Trophoblast cell (in vitro differentiated cells and primary cell): ENCODE results near the gene CFAP46.
"Not testable (repeated sequence)": the region's sequence is repeated elsewhere in the genome, so short reads cannot be mapped to it uniquely, and the experiment has no call there.

Experiments
- DNase-seq, 2 donors: peaks; one replicate each; pipeline ENCODE4 v3.0.0-alpha.2; 2016
- H2AFZ ChIP-seq: 2 replicates; pipeline ENCODE4 v1.6.1; 2013; ENCODE audit warnings: low read length, moderate library complexity, mild to moderate bottlenecking; ENCODE audit not compliant: insufficient read depth, poor library complexity
- H2AK5ac ChIP-seq: 2 replicates; pipeline ENCODE4 v1.6.1; 2013; ENCODE audit warnings: mild to moderate bottlenecking, low read length
- H2BK120ac ChIP-seq: 2 replicates; pipeline ENCODE4 v1.6.1; 2013; ENCODE audit warnings: low read length, mild to moderate bottlenecking, moderate library complexity; ENCODE audit not compliant: insufficient read depth, poor library complexity
- H2BK12ac ChIP-seq: 2 replicates; pipeline ENCODE4 v1.6.1; 2013; ENCODE audit warnings: mild to moderate bottlenecking, low read length, moderate library complexity
- H2BK5ac ChIP-seq: 2 replicates; pipeline ENCODE4 v1.6.1; 2013; ENCODE audit warnings: low read length, low read depth, moderate library complexity, mild to moderate bottlenecking; ENCODE audit not compliant: poor library complexity
- H3K14ac ChIP-seq: 2 replicates; pipeline ENCODE4 v1.6.1; 2013; ENCODE audit warnings: mild to moderate bottlenecking, low read length
- H3K18ac ChIP-seq: 2 replicates; pipeline ENCODE4 v1.6.1; 2013; ENCODE audit warnings: mild to moderate bottlenecking, low read length
- H3K23ac ChIP-seq: 2 replicates; pipeline ENCODE4 v1.6.1; 2013; ENCODE audit warnings: low read length
- H3K27ac ChIP-seq: 2 replicates; pipeline ENCODE4 v1.5.1; 2013; ENCODE audit warnings: low read depth, mild to moderate bottlenecking, inconsistent platforms, low read length, moderate library complexity
- H3K27me3 ChIP-seq: 2 replicates; pipeline ENCODE4 v1.6.1; 2013; ENCODE audit warnings: inconsistent platforms, mild to moderate bottlenecking, low read length, moderate library complexity; ENCODE audit not compliant: insufficient read depth
- H3K36me3 ChIP-seq, 2 experiments: 1 replicate in 1 of 2; 2 replicates in 1 of 2; pipeline ENCODE4 v1.6.1; 2013; ENCODE audit warnings: low read length in 2 of 2, mild to moderate bottlenecking in 2 of 2, moderate library complexity in 1 of 2; ENCODE audit not compliant: insufficient read depth in 2 of 2, control insufficient read depth in 1 of 2
- H3K4ac ChIP-seq: 2 replicates; pipeline ENCODE4 v1.6.1; 2013; ENCODE audit warnings: low read depth, mild to moderate bottlenecking, low read length, moderate library complexity
- H3K4me1 ChIP-seq, 2 experiments: 1 replicate in 1 of 2; 2 replicates in 1 of 2; pipeline ENCODE4 v1.6.1; 2013; ENCODE audit warnings: low read length in 2 of 2, mild to moderate bottlenecking in 2 of 2, moderate library complexity in 1 of 2; ENCODE audit not compliant: insufficient read depth in 2 of 2, control insufficient read depth in 1 of 2
- H3K4me2 ChIP-seq: 2 replicates; pipeline ENCODE4 v1.6.1; 2013; ENCODE audit warnings: inconsistent platforms, mild to moderate bottlenecking, low read length, moderate library complexity
- H3K4me3 ChIP-seq: 2 replicates; pipeline ENCODE4 v1.5.1; 2013; ENCODE audit warnings: mild to moderate bottlenecking, low read depth, low read length, inconsistent platforms
- H3K79me1 ChIP-seq: one replicate; pipeline ENCODE4 v1.6.1; 2013; ENCODE audit warnings: low read length
- H3K79me2 ChIP-seq: 2 replicates; pipeline ENCODE4 v1.6.1; 2013; ENCODE audit warnings: low read length, mild to moderate bottlenecking; ENCODE audit not compliant: control insufficient read depth, insufficient read depth, poor library complexity
- H3K9ac ChIP-seq: 2 replicates; pipeline ENCODE4 v1.6.1; 2013; ENCODE audit warnings: mild to moderate bottlenecking, low read length
- H3K9me3 ChIP-seq: 2 replicates; pipeline ENCODE4 v1.6.1; 2013; ENCODE audit warnings: low read depth, mild to moderate bottlenecking, control low read depth, inconsistent platforms, low read length; ENCODE audit not compliant: insufficient read depth
- H4K12ac ChIP-seq: 2 replicates; pipeline ENCODE4 v1.6.1; 2013; ENCODE audit warnings: low read depth, mild to moderate bottlenecking, low read length, moderate library complexity
- H4K8ac ChIP-seq: 2 replicates; pipeline ENCODE4 v1.6.1; 2013; ENCODE audit warnings: low read depth, mild to moderate bottlenecking, low read length, moderate library complexity
- H4K91ac ChIP-seq: one replicate; pipeline ENCODE4 v1.6.1; 2013; ENCODE audit warnings: low read depth, mild to moderate bottlenecking, low read length, moderate library complexity
- WGBS: extraction: QIAGEN DNeasy Blood & Tissue Kit; methylation state at CpG from one replicate; pipeline ENCODE4 v1.1.7; 2013; ENCODE audit warnings: missing lambda C conversion rate; ENCODE audit not compliant: insufficient read length, insufficient coverage; ENCODE audit errors: extremely low coverage; 5-methylcytosine and 5-hydroxymethylcytosine counted together

The CFAP46 gene

DNA sequence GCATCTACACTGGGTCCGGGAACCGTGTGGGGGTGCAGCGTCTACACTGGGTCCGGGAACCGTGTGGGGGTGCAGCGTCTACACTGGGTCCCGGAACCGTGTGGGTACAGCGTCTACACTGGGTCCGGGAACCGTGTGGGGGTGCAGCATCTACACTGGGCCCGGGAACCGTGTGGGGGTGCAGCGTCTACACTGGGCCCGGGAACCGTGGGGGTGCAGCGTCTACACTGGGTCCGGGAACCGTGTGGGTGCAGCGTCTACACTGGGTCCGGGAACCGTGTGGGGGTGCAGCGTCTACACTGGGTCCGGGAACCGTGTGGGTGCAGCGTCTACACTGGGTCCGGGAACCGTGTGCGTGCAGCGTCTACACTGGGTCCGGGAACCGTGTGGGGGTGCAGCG lies 150.3 kb downstream of the CFAP46 start:
- not testable (repeated sequence) for H4K12ac ChIP-seq, H2AFZ ChIP-seq, H3K9ac ChIP-seq, H3K79me2 ChIP-seq, H2BK120ac ChIP-seq, H3K4me2 ChIP-seq, H3K36me3 ChIP-seq, H3K4me1 ChIP-seq, H3K9me3 ChIP-seq, H3K27ac ChIP-seq, H3K4ac ChIP-seq, H2AK5ac ChIP-seq, H3K4me3 ChIP-seq, H4K8ac ChIP-seq, H2BK5ac ChIP-seq, H3K18ac ChIP-seq, DNase-seq, H3K23ac ChIP-seq, H4K91ac ChIP-seq, H3K14ac ChIP-seq, H3K79me1 ChIP-seq, H2BK12ac ChIP-seq
- peaks cover 32% of the 10 kb centered on the region for H3K27me3 ChIP-seq
- no CpG with 5 or more reads among the region's 33 CpGs for WGBS

GRCh38 chr10:132790934-132791829 lies 151.2 kb downstream of the CFAP46 start:
- no peak overlapping the region for H3K4ac ChIP-seq
- no peak overlapping the region for H4K12ac ChIP-seq
- H2BK120ac ChIP-seq = no peak overlapping the region
- H3K23ac ChIP-seq = no peak overlapping the region
- H4K91ac ChIP-seq = no peak overlapping the region
- H3K9me3 ChIP-seq = peaks cover 9% of the 10 kb centered on the region
- no CpG with 5 or more reads among the region's 31 CpGs for WGBS
- H2BK12ac ChIP-seq = no peak overlapping the region
- no peak overlapping the region for H2BK5ac ChIP-seq
- peak overlapping the region; percentile 8 for H3K9ac ChIP-seq
- no peak overlapping the region for H3K18ac ChIP-seq
- no peak overlapping the region for H4K8ac ChIP-seq
- peaks cover 6 to 12% of the 10 kb centered on the region in 2 experiments for H3K4me1 ChIP-seq
- H3K4me3 ChIP-seq = no peak overlapping the region
- H2AFZ ChIP-seq = no peak overlapping the region
- no peak overlapping the region for H2AK5ac ChIP-seq
- H3K79me1 ChIP-seq = no peaks in the 10 kb centered on the region
- peaks cover 41% of the 10 kb centered on the region for H3K27me3 ChIP-seq
- no peak overlapping the region for H3K27ac ChIP-seq
- no peak overlapping the region for H3K4me2 ChIP-seq
- no peaks in the 10 kb centered on the region for H3K36me3 ChIP-seq
- no peak for DNase-seq
- H3K79me2 ChIP-seq = no peaks in the 10 kb centered on the region
- H3K14ac ChIP-seq = no peak overlapping the region

DNA sequence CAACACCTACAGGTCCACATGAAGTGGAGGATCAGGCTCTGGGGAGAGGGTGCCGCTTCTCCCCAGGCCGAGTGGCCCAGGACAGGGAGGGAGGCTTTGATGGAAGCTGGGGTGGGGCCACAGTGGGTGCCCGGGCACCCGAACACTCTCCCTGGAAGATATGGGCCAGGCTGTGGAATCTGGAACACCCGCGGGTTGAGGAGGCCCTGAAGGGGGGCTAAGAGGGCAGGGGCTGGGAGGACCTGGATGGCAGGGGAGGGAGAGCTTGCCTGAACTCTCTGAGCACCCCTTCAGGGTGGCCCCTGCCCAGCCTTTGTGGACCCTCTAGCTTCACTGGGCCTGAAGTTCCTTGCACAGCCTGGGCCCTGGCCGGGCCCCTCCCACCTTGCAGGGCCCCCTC lies 151.9 kb downstream of the CFAP46 start:
- Histone ChIP-seq H3K79me2 (no peaks in the 10 kb centered on the region), H3K36me3 (no peaks in the 10 kb centered on the region), H3K23ac (no peak overlapping the region), H3K27ac (no peak overlapping the region), H2AFZ (no peak overlapping the region), H4K12ac (no peak overlapping the region), H3K14ac (no peak overlapping the region), H4K8ac (no peak overlapping the region), H3K79me1 (no peaks in the 10 kb centered on the region), H3K9ac (peak overlapping the region; percentile 8), H2AK5ac (no peak overlapping the region), H4K91ac (no peak overlapping the region), H3K18ac (no peak overlapping the region), H3K27me3 (peaks cover 45% of the 10 kb centered on the region), H3K4me1 (peaks cover 6 to 12% of the 10 kb centered on the region in 2 experiments), H2BK5ac (no peak overlapping the region), H3K4me2 (no peak overlapping the region), H3K9me3 (peaks cover 9% of the 10 kb centered on the region), H3K4me3 (no peak overlapping the region), H2BK120ac (no peak overlapping the region), H3K4ac (no peak overlapping the region), H2BK12ac (no peak overlapping the region)
- no peak for DNase-seq
- no CpG with 5 or more reads among the region's 7 CpGs for whole genome bisulfite sequencing

DNA sequence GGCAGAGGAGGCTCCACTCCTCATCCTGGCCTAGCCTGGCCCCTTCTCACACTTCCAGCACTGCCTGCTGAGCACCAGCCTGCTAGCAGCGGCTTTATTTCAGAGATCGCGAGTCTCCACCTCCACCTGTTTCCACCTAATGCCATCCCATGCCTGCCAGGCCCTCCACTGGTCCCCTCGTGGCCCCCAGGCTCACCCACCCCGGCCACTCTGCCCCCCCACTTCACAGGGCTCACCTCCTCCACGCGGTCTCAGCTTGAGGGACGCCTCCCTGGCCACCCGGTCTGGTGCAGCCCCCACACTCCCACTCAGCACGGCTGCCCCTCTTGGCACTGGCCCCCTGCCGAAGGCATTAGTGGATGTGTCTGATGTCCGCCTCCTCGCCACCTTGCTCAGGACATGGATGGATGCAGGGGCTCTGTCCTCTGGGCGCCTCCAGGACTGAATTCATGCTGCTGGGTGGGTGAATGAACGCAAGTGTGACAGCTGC lies 152.7 kb downstream of the CFAP46 start:
- Histone ChIP-seq H3K27ac (no peak overlapping the region), H3K14ac (no peak overlapping the region), H2AK5ac (no peak overlapping the region), H3K4me2 (no peak overlapping the region), H3K4me1 (peaks cover 9 to 12% of the 10 kb centered on the region in 2 experiments), H2BK12ac (no peak overlapping the region), H4K91ac (no peak overlapping the region), H3K79me1 (no peaks in the 10 kb centered on the region), H3K9ac (no peak overlapping the region), H3K9me3 (peaks cover 12% of the 10 kb centered on the region), H3K4me3 (no peak overlapping the region), H3K36me3 (no peaks in the 10 kb centered on the region), H3K27me3 (peaks cover 53% of the 10 kb centered on the region), H2AFZ (no peak overlapping the region), H2BK5ac (no peak overlapping the region), H3K23ac (no peak overlapping the region), H4K12ac (no peak overlapping the region), H3K4ac (no peak overlapping the region), H3K79me2 (no peaks in the 10 kb centered on the region), H4K8ac (no peak overlapping the region), H2BK120ac (no peak overlapping the region), H3K18ac (no peak overlapping the region)
- DNase-seq = no peak
- no CpG with 5 or more reads among the region's 15 CpGs for WGBS
